HepG2 (cell line): ENCODE data around the gene GGA2. TPM values are rescaled to one million over a fixed set of nuclear protein-coding genes. Genes with fewer than 3 reads are reported as not detected.

Experiments used
- BRF2 ChIP-seq: sonication (generic); formaldehyde crosslinking; IDR thresholded peaks from 2 replicates; pipeline ENCODE4 v1.8.1; 2022; ENCODE audit warnings: mild to moderate bottlenecking, missing genetic modification reagents
- CBX2 ChIP-seq, 2 experiments: fragments of 200-600 bp in 1 of 2; sonication (generic); formaldehyde crosslinking in 1 of 2; IDR thresholded peaks; 2 replicates each; pipeline versions ENCODE4 v1.7.0 to v1.8.1; 2018 to 2022; ENCODE audit warnings: low read depth in 2 of 2, low read length in 1 of 2, mild to moderate bottlenecking in 1 of 2, missing genetic modification reagents in 1 of 2
- CTCF ChIP-seq: sonication (generic); formaldehyde crosslinking; IDR thresholded peaks from 2 replicates; pipeline ENCODE4 v1.5.0; 2020; ENCODE audit warnings: mild to moderate bottlenecking, missing genetic modification reagents, moderate library complexity
- HNRNPL ChIP-seq: fragments of 200-400 bp; formaldehyde crosslinking; IDR thresholded peaks from 2 replicates; pipeline ENCODE4 v1.6.1; 2017; ENCODE audit warnings: mild to moderate bottlenecking, low read depth, low read length
- MAZ ChIP-seq, 2 experiments: sonication (generic) in 1 of 2; formaldehyde crosslinking in 1 of 2; IDR thresholded peaks; 2 replicates each; pipeline versions ENCODE4 v1.5.0 to v1.6.1; 2012 to 2020; ENCODE audit warnings: low read depth in 2 of 2, mild to moderate bottlenecking in 2 of 2, borderline replicate concordance in 1 of 2, improper control_type of control experiment in 1 of 2, low read length in 1 of 2, missing genetic modification reagents in 1 of 2, moderate library complexity in 1 of 2
- SRY ChIP-seq: sonication (generic); formaldehyde crosslinking; IDR thresholded peaks from 2 replicates; pipeline ENCODE4 v1.8.0; 2022; ENCODE audit warnings: mild to moderate bottlenecking, missing genetic modification reagents
- STAT6 ChIP-seq: sonication (generic); formaldehyde crosslinking; IDR thresholded peaks from 2 replicates; pipeline ENCODE4 v1.4.0; 2020; ENCODE audit warnings: missing genetic modification reagents, mild to moderate bottlenecking, borderline replicate concordance
- U2AF2 ChIP-seq: fragments of 200-400 bp; formaldehyde crosslinking; IDR thresholded peaks from 2 replicates; pipeline ENCODE4 v1.6.1; 2017; ENCODE audit warnings: low read depth, mild to moderate bottlenecking, low read length
- ZFP91 ChIP-seq: sonication (generic); formaldehyde crosslinking; IDR thresholded peaks from 2 replicates; pipeline ENCODE4 v1.9.0; 2022; ENCODE audit warnings: missing genetic modification reagents, mild to moderate bottlenecking, borderline replicate concordance
- ZNF646 ChIP-seq: sonication (generic); formaldehyde crosslinking; IDR thresholded peaks from 2 replicates; pipeline ENCODE4 v1.9.0; 2021; ENCODE audit warnings: mild to moderate bottlenecking, missing genetic modification reagents
- polyA plus RNA-seq, 8 experiments: library from polyadenylated mRNA; depleted of rRNA in 3 of 8; stranded (reverse) in 7 of 8; unstranded in 1 of 8; fragments of >200 nt; fragmentation: Illumina TruSeq in 4 of 8; extraction: Trizol in 4 of 8; gene quantifications; 2 replicates each; pipeline versions ENCODE4 v1.2.1 to v1.2.3, GENCODE V29; 2011 to 2016; ENCODE audit warnings: low read depth in 4 of 8, missing spikeins in 1 of 8, mixed read lengths in 1 of 8; ENCODE audit not compliant: insufficient read depth in 1 of 8
- total RNA-seq, 5 experiments: library from RNA; depleted of rRNA; stranded (reverse); fragments of >200 nt; fragmentation: Illumina TruSeq; extraction: Trizol; gene quantifications; 2 replicates each; pipeline ENCODE4 v1.2.3, GENCODE V29; 2016; ENCODE audit warnings: low read depth in 1 of 5

GGA2 gene
- total and polyA plus RNA-seq, 2 of the 13 experiments (the other 11 are each of a cell fraction or from before 2014, with no cell fraction given), result 51.5 to 69.8 TPM

GRCh38 chr16:23556881-23557778, 46.8 kb upstream of the GGA2 start, which contains the start of the genes EARS2 and UBFD1 (continued):
- TF ChIP-seq STAT6 (CRISPR knock-in tag) (peak; percentile 100), ZNF646 (CRISPR knock-in tag) (no peak), U2AF2 (no peak), BRF2 (CRISPR knock-in tag) (peak; percentile 95; the same call in 1 of the 2 replicates), CBX2 (IDR thresholded peaks at IDR 0.05; ENCODE audit: low read depth, low read length) (no peak), CBX2 (CRISPR knock-in tag; IDR thresholded peaks at IDR 0.05; ENCODE audit: low read depth) (no peak), MAZ (IDR thresholded peaks at IDR 0.05; ENCODE audit: borderline replicate concordance, low read depth, low read length) (peak; percentile 96), MAZ (CRISPR knock-in tag; IDR thresholded peaks at IDR 0.05; ENCODE audit: low read depth) (peak; percentile 95), CTCF (CRISPR knock-in tag) (peak; percentile 100), ZFP91 (CRISPR knock-in tag) (peak; percentile 100), SRY (CRISPR knock-in tag) (peak; percentile 78; the same call in 1 of the 2 replicates), HNRNPL (no peak)
